Gastroesophageal sphincter (tissue), 4 donors: Measurements from ENCODE around the gene THSD1. TPM values are rescaled to one million over a fixed set of nuclear protein-coding genes. Genes with fewer than 3 reads are reported as not detected.

Source experiments
- ATAC-seq: fragments of 150-250 bp; one replicate; pipeline ENCODE4 v1.9.1; 2016; ENCODE audit warnings: mild to moderate bottlenecking, moderate library complexity
- H3K27ac ChIP-seq, 4 donors: fragments of 200-600 bp; sonication (generic) in 3 of 4; 1 replicate in 3 of 4; 2 replicates in 1 of 4; pipeline ENCODE4 v1.5.1; 2016 to 2019
- H3K27me3 ChIP-seq: fragments of 200-600 bp; sonication (generic); one replicate; pipeline ENCODE4 v1.5.1; 2019
- H3K36me3 ChIP-seq, 2 donors: fragments of 200-600 bp; sonication (generic); one replicate each; pipeline ENCODE4 v1.5.1; 2019; ENCODE audit warnings: control low read depth in 1 of 2
- H3K4me1 ChIP-seq, 3 donors: fragments of 200-600 bp; sonication (generic); 1 replicate in 2 of 3; 2 replicates in 1 of 3; pipeline ENCODE4 v1.5.1; 2016 to 2019; ENCODE audit warnings: control low read depth in 2 of 3
- H3K4me3 ChIP-seq, 2 donors: fragments of 200-600 bp; sonication (generic); one replicate each; pipeline ENCODE4 v1.5.1; 2019; ENCODE audit warnings: mild to moderate bottlenecking in 1 of 2, moderate library complexity in 1 of 2
- H3K9me3 ChIP-seq, 3 donors: fragments of 200-600 bp; sonication (generic); one replicate each; pipeline ENCODE4 v1.5.1; 2017 to 2019; ENCODE audit warnings: control low read depth in 2 of 3
- EP300 ChIP-seq: sonication (generic); formaldehyde crosslinking; IDR thresholded peaks from one replicate; pipeline ENCODE4 v1.6.1; 2017; ENCODE audit warnings: antibody characterized with exemption, mild to moderate bottlenecking
- POLR2A ChIP-seq, 2 donors: fragments of 450-650 bp; IDR thresholded peaks; one replicate each; pipeline ENCODE4 v1.6.1; 2017; ENCODE audit warnings: antibody characterized with exemption in 2 of 2, mild to moderate bottlenecking in 2 of 2, moderate library complexity in 1 of 2
- POLR2AphosphoS5 ChIP-seq: sonication (generic); formaldehyde crosslinking; IDR thresholded peaks from one replicate; pipeline ENCODE4 v1.6.1; 2017; ENCODE audit warnings: antibody characterized with exemption
- WGBS, 2 donors: methylation state at CpG; one replicate each; pipeline ENCODE4 v1.1.5; 2018; ENCODE audit warnings: low coverage in 1 of 2; 5-methylcytosine and 5-hydroxymethylcytosine counted together
- total RNA-seq, 4 donors: library from RNA; depleted of rRNA; stranded (reverse); fragments of >200 nt; gene quantifications; one replicate each; pipeline ENCODE4 v1.1.0, GENCODE V29; 2016
- TF ChIP-seq, protein P1 (sequence below), 4 experiments: fragments of 200-600 bp in 2 of 4; fragments of 450-650 bp in 2 of 4; sonication (generic) in 1 of 4; IDR thresholded peaks; one replicate each; pipeline ENCODE4 v1.5.1; 2017 to 2019; ENCODE audit warnings: antibody characterized with exemption in 4 of 4, mild to moderate bottlenecking in 2 of 4, moderate library complexity in 2 of 4

THSD1 gene
- total RNA-seq, 4 donors from 2014 or later: 3.9 to 8.9 (median 6.2) TPM

DNA sequence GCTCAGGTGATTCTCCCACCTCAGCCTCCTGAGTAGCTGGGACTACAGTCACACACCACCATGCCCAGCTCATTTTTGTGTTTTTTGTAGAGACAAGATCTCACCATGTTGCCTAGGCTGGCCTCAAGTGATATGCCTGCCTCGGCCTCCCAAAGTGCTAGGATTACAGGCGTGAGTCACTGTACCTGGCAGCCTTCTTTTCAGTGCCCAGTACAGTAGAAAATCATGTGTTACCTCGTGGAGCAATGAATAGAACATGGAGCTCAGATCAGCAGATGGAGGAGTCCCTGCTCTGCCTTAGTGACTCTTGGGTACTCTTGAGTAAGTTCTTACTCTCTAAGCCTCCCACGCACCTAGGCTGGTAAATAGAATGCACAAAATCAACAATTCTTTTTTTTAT is 44.7 kb downstream of the THSD1 start:
- peaks cover 9% of the 10 kb centered on the region for H3K27me3 ChIP-seq
- H3K9me3 ChIP-seq: no peaks in the 10 kb centered on the region
- no peak for TF ChIP-seq EP300
- no peak for TF ChIP-seq POLR2AphosphoS5
- TF ChIP-seq POLR2A (IDR thresholded peaks at IDR 0.05): no peak
- TF ChIP-seq, protein P1, sequence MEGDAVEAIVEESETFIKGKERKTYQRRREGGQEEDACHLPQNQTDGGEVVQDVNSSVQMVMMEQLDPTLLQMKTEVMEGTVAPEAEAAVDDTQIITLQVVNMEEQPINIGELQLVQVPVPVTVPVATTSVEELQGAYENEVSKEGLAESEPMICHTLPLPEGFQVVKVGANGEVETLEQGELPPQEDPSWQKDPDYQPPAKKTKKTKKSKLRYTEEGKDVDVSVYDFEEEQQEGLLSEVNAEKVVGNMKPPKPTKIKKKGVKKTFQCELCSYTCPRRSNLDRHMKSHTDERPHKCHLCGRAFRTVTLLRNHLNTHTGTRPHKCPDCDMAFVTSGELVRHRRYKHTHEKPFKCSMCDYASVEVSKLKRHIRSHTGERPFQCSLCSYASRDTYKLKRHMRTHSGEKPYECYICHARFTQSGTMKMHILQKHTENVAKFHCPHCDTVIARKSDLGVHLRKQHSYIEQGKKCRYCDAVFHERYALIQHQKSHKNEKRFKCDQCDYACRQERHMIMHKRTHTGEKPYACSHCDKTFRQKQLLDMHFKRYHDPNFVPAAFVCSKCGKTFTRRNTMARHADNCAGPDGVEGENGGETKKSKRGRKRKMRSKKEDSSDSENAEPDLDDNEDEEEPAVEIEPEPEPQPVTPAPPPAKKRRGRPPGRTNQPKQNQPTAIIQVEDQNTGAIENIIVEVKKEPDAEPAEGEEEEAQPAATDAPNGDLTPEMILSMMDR (IDR thresholded peaks at IDR 0.05): no peak
- 92% methylated on average over 4 of the region's 4 CpGs; no CpG with 5 or more reads in 1 of the 2 donors for WGBS, 2 donors
- no peak overlapping the region for H3K27ac ChIP-seq
- H3K36me3 ChIP-seq: no peaks in the 10 kb centered on the region
- H3K4me1 ChIP-seq: no peaks in the 10 kb centered on the region
- no peak overlapping the region for H3K4me3 ChIP-seq
- no peak for ATAC-seq

DNA sequence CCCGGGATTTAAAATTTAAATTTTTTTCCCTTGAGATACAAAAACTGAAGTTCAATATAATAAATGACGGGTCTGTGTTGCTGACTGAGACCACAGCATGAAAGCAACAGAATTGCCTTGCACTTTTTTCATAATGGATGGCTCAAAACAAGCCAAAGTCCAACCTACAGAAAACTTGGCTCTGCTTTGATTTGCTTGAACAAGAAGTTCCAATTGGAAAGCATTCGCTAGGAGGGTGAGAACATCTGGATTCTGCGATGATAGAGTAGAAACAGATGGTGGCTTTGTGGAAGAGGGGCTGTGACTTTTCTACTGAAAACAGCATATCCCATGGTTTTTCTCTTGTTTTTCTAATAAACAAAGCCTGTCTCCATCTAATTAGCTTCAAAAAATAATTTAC is 46.4 kb downstream of the THSD1 start:
- Histone ChIP-seq H3K4me3 (no peak overlapping the region), H3K36me3 (no peaks in the 10 kb centered on the region), H3K27ac (no peak overlapping the region), H3K9me3 (no peaks in the 10 kb centered on the region), H3K27me3 (peaks cover 9% of the 10 kb centered on the region), H3K4me1 (no peaks in the 10 kb centered on the region)
- TF ChIP-seq POLR2AphosphoS5: no peak
- ATAC-seq: no peak
- 26 to 30% methylated on average over 3 to 4 of the region's 4 CpGs for WGBS, 2 donors

DNA sequence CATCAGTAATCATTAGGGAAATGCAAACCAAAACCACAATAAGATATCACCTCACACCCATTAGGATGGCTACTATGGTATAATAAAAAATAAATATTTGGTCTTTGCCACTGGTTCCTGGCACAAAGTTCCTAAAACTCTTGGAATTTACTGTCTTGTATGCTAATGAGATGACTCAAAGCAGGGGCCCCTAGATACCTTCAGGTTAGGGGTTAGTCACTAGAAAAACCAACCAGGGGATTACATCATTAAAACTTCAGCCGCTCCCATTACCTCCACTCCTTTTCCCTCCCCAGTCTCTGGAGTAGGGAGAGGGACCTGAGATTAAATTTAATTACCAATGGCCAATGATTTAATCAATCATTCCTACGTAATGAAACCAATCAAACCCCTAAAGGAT is 49.6 kb downstream of the THSD1 start:
- TF ChIP-seq, protein P1 (IDR thresholded peaks at IDR 0.05): no peak
- TF ChIP-seq POLR2AphosphoS5 (no peak), POLR2A (IDR thresholded peaks at IDR 0.05) (no peak), EP300 (no peak)
- no peak overlapping the region for H3K27ac ChIP-seq
- 72 to 94% methylated on average over 2 of the region's 2 CpGs for WGBS, 2 donors
- no peaks in the 10 kb centered on the region for H3K9me3 ChIP-seq
- ATAC-seq: no peak
- no peaks in the 10 kb centered on the region for H3K36me3 ChIP-seq
- H3K27me3 ChIP-seq: peaks cover 9% of the 10 kb centered on the region
- H3K4me3 ChIP-seq: no peak overlapping the region
- no peaks in the 10 kb centered on the region for H3K4me1 ChIP-seq

DNA sequence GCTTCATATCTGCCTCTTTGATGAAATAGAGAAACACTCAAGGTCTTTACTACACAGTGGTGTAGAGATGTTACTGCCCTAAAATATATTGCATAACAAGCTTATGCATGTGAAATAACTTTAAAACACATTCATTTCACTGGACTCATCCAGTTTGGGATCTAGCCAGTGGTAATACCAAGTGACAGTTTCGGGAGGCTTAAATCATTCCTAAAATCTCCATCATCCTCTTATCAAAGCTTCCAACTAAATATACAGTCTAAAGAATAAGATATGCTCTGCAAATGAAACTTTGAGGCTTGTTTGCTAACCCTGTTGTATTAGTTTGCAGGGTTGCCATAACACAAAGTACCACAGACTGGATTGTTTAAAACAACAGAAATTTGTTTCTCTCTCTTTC is 52.8 kb downstream of the THSD1 start:
- peaks cover 4% of the 10 kb centered on the region for H3K27me3 ChIP-seq
- TF ChIP-seq POLR2A (IDR thresholded peaks at IDR 0.05) (no peak), POLR2AphosphoS5 (no peak), EP300 (no peak)
- TF ChIP-seq, protein P1 (IDR thresholded peaks at IDR 0.05): no peak
- no peak for ATAC-seq
- WGBS, 2 donors: 23 to 33% methylated on average over 1 of the region's 1 CpG
- H3K27ac ChIP-seq: no peak overlapping the region
- no peaks in the 10 kb centered on the region for H3K9me3 ChIP-seq
- no peak overlapping the region for H3K4me3 ChIP-seq
- H3K36me3 ChIP-seq: no peaks in the 10 kb centered on the region
- no peaks in the 10 kb centered on the region for H3K4me1 ChIP-seq

- Histone ChIP-seq H3K4me3 (no peak overlapping the region), H3K27ac (no peak overlapping the region), H3K36me3 (no peaks in the 10 kb centered on the region), H3K9me3 (no peaks in the 10 kb centered on the region), H3K27me3 (no peaks in the 10 kb centered on the region), H3K4me1 (no peaks in the 10 kb centered on the region)
- TF ChIP-seq POLR2AphosphoS5 (no peak), POLR2A (IDR thresholded peaks at IDR 0.05) (no peak), EP300 (no peak)
- TF ChIP-seq, protein P1 (IDR thresholded peaks at IDR 0.05): no peak
- WGBS, 2 donors: 76 to 84% methylated on average over 6 of the region's 6 CpGs
- no peak for ATAC-seq
Measured at GRCh38 chr13:52348983-52349780, 56.8 kb downstream of the THSD1 start.
